HG02973 (cell line): Measurements from ENCODE around the gene CLCA1.

Experiments used
- ATAC-seq: cut with Tn5 transposase; IDR thresholded peaks from one replicate; pipeline ENCODE4 v1.9.1; 2021; ENCODE audit warnings: moderate library complexity; ENCODE audit not compliant: unreplicated experiment

The CLCA1 gene

GRCh38 chr1:86460998-86461397, 7.7 kb upstream of the CLCA1 start:
- no peak for ATAC-seq

- ATAC-seq = no peak
These were observed 7.2 kb upstream of the CLCA1 start for GRCh38 chr1:86461482-86461881.

GRCh38 chr1:86464819-86465218, 3.9 kb upstream of the CLCA1 start:
- no peak for ATAC-seq

GRCh38 chr1:86466109-86466844, 2.5 kb upstream of the CLCA1 start:
- no peak for ATAC-seq

- no peak for ATAC-seq
These were observed 1.7 kb upstream of the CLCA1 start for GRCh38 chr1:86466986-86467385.

- peak; percentile 68 for ATAC-seq
These were observed 2.1 kb downstream of the CLCA1 start for GRCh38 chr1:86470859-86471258.

GRCh38 chr1:86471291-86471690, 2.6 kb downstream of the CLCA1 start:
- ATAC-seq = no peak

GRCh38 chr1:86472152-86472551, 3.4 kb downstream of the CLCA1 start:
- no peak for ATAC-seq

- no peak for ATAC-seq
These were observed 4.0 kb downstream of the CLCA1 start for GRCh38 chr1:86472767-86473166.

- ATAC-seq = no peak
These were observed 8.5 kb downstream of the CLCA1 start for GRCh38 chr1:86477256-86477655.

GRCh38 chr1:86477682-86478081, 9.0 kb downstream of the CLCA1 start:
- ATAC-seq = no peak

GRCh38 chr1:86478416-86479156, 9.9 kb downstream of the CLCA1 start:
- ATAC-seq = no peak

GRCh38 chr1:86481966-86482365, 13.2 kb downstream of the CLCA1 start:
- ATAC-seq = no peak

GRCh38 chr1:86487131-86487810, 18.5 kb downstream of the CLCA1 start:
- no peak for ATAC-seq

GRCh38 chr1:86487811-86488141, 19.0 kb downstream of the CLCA1 start:
- no peak for ATAC-seq

- ATAC-seq = no peak
These were observed 20.6 kb downstream of the CLCA1 start for GRCh38 chr1:86489242-86489878.

- no peak for ATAC-seq
These were observed 22.6 kb downstream of the CLCA1 start for GRCh38 chr1:86491171-86491950.

- ATAC-seq = no peak
These were observed 29.6 kb downstream of the CLCA1 start for GRCh38 chr1:86498281-86498680.

- no peak for ATAC-seq
These were observed 31.4 kb downstream of the CLCA1 start for GRCh38 chr1:86499987-86500593.

GRCh38 chr1:86500714-86501113, 32.0 kb downstream of the CLCA1 start:
- ATAC-seq = no peak
